NB4 (cell line): Measurements from ENCODE around the gene ARHGAP35.

Experiments
- DNase-seq: peaks from one replicate; pipeline ENCODE4 v3.0.0; 2010; ENCODE audit warnings: low read depth
- H3K4me3 ChIP-seq: one replicate; pipeline ENCODE4 v1.5.1; 2011; ENCODE audit warnings: mild to moderate bottlenecking, low read depth, low read length, moderate library complexity
- CTCF ChIP-seq: IDR thresholded peaks from one replicate; pipeline ENCODE4 v1.5.1; 2012; ENCODE audit warnings: low read depth, low read length
- MAX ChIP-seq: IDR thresholded peaks from 2 replicates; pipeline ENCODE4 v1.6.1; 2011; ENCODE audit warnings: low read depth, low read length
- MYC ChIP-seq: IDR thresholded peaks from 2 replicates; pipeline ENCODE4 v1.6.1; 2011; ENCODE audit warnings: low read depth, low read length
- POLR2A ChIP-seq: IDR thresholded peaks from 2 replicates; pipeline ENCODE4 v1.6.1; 2011; ENCODE audit warnings: mild to moderate bottlenecking; ENCODE audit not compliant: insufficient read length; ENCODE audit errors: extremely low read depth

Gene ARHGAP35

DNA sequence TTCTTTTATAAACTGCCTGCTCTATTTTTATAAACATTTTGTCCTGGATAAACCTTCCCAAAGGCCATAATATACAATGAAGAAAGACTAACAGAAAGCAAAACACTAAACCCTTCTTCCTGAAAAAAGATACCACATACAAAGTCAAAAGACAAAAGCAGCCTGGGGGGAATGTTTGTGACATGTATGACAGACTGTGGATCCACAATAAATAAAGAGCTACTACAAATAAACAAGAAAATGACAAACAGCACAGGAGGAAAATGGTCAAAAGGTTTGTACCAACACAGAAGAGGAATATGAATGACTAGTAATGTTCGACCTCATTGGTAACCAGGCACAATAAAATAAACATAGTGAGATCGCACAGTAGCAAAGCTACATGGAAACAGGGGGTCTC, 29.9 kb upstream of the ARHGAP35 start:
- no peak overlapping the region for H3K4me3 ChIP-seq
- DNase-seq: no peak
- no peak for TF ChIP-seq CTCF
- no peak for TF ChIP-seq MAX
- no peak for TF ChIP-seq POLR2A
- TF ChIP-seq MYC: no peak

- H3K4me3 ChIP-seq: no peak overlapping the region
- TF ChIP-seq MYC: no peak
- no peak for TF ChIP-seq MAX
- TF ChIP-seq POLR2A: no peak
- no peak for TF ChIP-seq CTCF
- DNase-seq: no peak
Measured at GRCh38 chr19:46834121-46834520, 26.7 kb upstream of the ARHGAP35 start.

- no peak overlapping the region for H3K4me3 ChIP-seq
- TF ChIP-seq MYC: no peak
- TF ChIP-seq CTCF: no peak
- no peak for TF ChIP-seq POLR2A
- no peak for TF ChIP-seq MAX
- no peak for DNase-seq
Measured at GRCh38 chr19:46834984-46835383, 25.8 kb upstream of the ARHGAP35 start.

DNA sequence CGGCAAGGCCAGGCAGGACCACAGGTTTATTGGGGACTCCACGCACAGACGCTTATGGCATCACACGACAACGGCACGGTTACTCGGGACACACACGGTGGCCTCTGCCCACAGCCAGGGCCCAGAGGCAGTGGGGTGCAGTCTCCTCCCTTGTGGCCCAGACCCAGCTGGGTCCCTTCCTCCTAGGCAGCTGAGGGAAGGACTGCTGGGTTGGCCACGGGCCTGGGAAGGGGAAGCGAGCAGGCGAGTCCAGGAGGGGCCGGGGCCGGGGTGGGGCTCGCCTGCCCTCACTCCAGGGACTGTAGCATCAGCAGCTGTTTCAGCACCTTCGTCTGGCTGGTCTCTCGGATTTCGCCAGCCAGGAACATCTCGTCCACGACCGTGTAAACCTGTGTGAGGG, 22.6 kb upstream of the ARHGAP35 start:
- DNase-seq: no peak
- H3K4me3 ChIP-seq: no peak overlapping the region
- TF ChIP-seq CTCF: no peak
- TF ChIP-seq POLR2A: no peak
- TF ChIP-seq MAX: no peak
- TF ChIP-seq MYC: no peak

- no peak for TF ChIP-seq MAX
- TF ChIP-seq CTCF: no peak
- TF ChIP-seq MYC: no peak
- no peak for TF ChIP-seq POLR2A
- DNase-seq: no peak
- H3K4me3 ChIP-seq: no peak overlapping the region
Measured at GRCh38 chr19:46839752-46840497, 20.9 kb upstream of the ARHGAP35 start.
